ENCODE results near the gene GPC5.

Gene GPC5

GRCh38 chr13:91598655-91599054, 200.2 kb downstream of the GPC5 start:
- H3K36me3 ChIP-seq (ENCODE audit: control insufficient read depth in 2 of 2, insufficient read depth in 1 of 2, low read length in 2 of 2): no peaks in the 10 kb centered on the region
- TF ChIP-seq SP3 (tag by site-specific recombination; IDR thresholded peaks at IDR 0.05): no peak
- TF ChIP-seq ZNF184 (tag by site-specific recombination; IDR thresholded peaks at IDR 0.05): no peak
- no peak for TF ChIP-seq ZNF146 (tag by site-specific recombination; IDR thresholded peaks at IDR 0.05)
- no peak for TF ChIP-seq ZNF426 (tag by site-specific recombination; IDR thresholded peaks at IDR 0.05)
- ChIA-PET CTCF (no interaction called here), POLR2A (no interaction called here)
- H3K4me3 ChIP-seq (ENCODE audit: low read depth, low read length): no peak overlapping the region
- no peaks in the 10 kb centered on the region for H3K4me1 ChIP-seq (ENCODE audit: control insufficient read depth, insufficient read depth, low read length)
- no peaks in the 10 kb centered on the region for H3K9me3 ChIP-seq (ENCODE audit: control insufficient read depth, insufficient read depth, low read depth, low read length)
- no peak overlapping the region for H3K27ac ChIP-seq (ENCODE audit: extremely low read depth, low read depth, low read length)

GRCh38 chr13:91601273-91601672, 202.9 kb downstream of the GPC5 start:
- CTCF ChIA-PET: no interaction called here

GRCh38 chr13:91601807-91602206, 203.4 kb downstream of the GPC5 start:
- no peaks in the 10 kb centered on the region for H3K9me3 ChIP-seq (ENCODE audit: control insufficient read depth, insufficient read depth, low read depth, low read length)
- no peak overlapping the region for H3K27ac ChIP-seq (ENCODE audit: extremely low read depth, low read depth, low read length)
- no peak overlapping the region for H3K4me3 ChIP-seq (ENCODE audit: low read depth, low read length)
- no peaks in the 10 kb centered on the region for H3K4me1 ChIP-seq (ENCODE audit: control insufficient read depth, insufficient read depth, low read length)
- ChIA-PET CTCF (interaction anchor here (0.7 kb wide), 1 partner anchor 26 kb away, joined by 5 read pairs; no protein-coding TSS in a partner anchor), POLR2A (no interaction called here)
- TF ChIP-seq ZNF354C (tag by site-specific recombination; IDR thresholded peaks at IDR 0.05; ENCODE audit: borderline replicate concordance, low read depth) (no peak), ZNF248 (tag by site-specific recombination; IDR thresholded peaks at IDR 0.05) (no peak), ZNF530 (tag by site-specific recombination; IDR thresholded peaks at IDR 0.05; ENCODE audit: low read depth) (no peak), ZNF24 (tag by site-specific recombination; IDR thresholded peaks at IDR 0.05) (no peak), ZNF521 (tag by site-specific recombination; IDR thresholded peaks at IDR 0.05) (no peak), KLF10 (tag by site-specific recombination; IDR thresholded peaks at IDR 0.05) (no peak)
- TF ChIP-seq, protein P1, sequence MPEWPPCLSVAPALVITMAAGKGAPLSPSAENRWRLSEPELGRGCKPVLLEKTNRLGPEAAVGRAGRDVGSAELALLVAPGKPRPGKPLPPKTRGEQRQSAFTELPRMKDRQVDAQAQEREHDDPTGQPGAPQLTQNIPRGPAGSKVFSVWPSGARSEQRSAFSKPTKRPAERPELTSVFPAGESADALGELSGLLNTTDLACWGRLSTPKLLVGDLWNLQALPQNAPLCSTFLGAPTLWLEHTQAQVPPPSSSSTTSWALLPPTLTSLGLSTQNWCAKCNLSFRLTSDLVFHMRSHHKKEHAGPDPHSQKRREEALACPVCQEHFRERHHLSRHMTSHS (tag by site-specific recombination; IDR thresholded peaks at IDR 0.05): no peak
- no peaks in the 10 kb centered on the region for H3K36me3 ChIP-seq (ENCODE audit: control insufficient read depth in 2 of 2, insufficient read depth in 1 of 2, low read length in 2 of 2)

More at GRCh38 chr13:91601273-91601672, 202.9 kb downstream of the GPC5 start:
- TF ChIP-seq SP3 (tag by site-specific recombination; IDR thresholded peaks at IDR 0.05): no peak
- Histone ChIP-seq H3K27ac (ENCODE audit: extremely low read depth, low read depth, low read length) (no peak overlapping the region), H3K4me1 (ENCODE audit: control insufficient read depth, insufficient read depth, low read length) (no peaks in the 10 kb centered on the region), H3K36me3 (ENCODE audit: control insufficient read depth in 2 of 2, insufficient read depth in 1 of 2, low read length in 2 of 2) (no peaks in the 10 kb centered on the region), H3K4me3 (ENCODE audit: low read depth, low read length) (no peak overlapping the region), H3K9me3 (ENCODE audit: control insufficient read depth, insufficient read depth, low read depth, low read length) (no peaks in the 10 kb centered on the region)
- POLR2A ChIA-PET: no interaction called here

GRCh38 chr13:91609353-91609752, 210.9 kb downstream of the GPC5 start:
- CTCF ChIA-PET: no interaction called here
- H3K4me1 ChIP-seq (ENCODE audit: control insufficient read depth, insufficient read depth, low read length): no peaks in the 10 kb centered on the region

More at GRCh38 chr13:91609353-91609752, 210.9 kb downstream of the GPC5 start:
- no peaks in the 10 kb centered on the region for H3K36me3 ChIP-seq (ENCODE audit: control insufficient read depth in 2 of 2, insufficient read depth in 1 of 2, low read length in 2 of 2)
- H3K27ac ChIP-seq (ENCODE audit: extremely low read depth, low read depth, low read length): no peak overlapping the region
- no peaks in the 10 kb centered on the region for H3K9me3 ChIP-seq (ENCODE audit: control insufficient read depth, insufficient read depth, low read depth, low read length)
- POLR2A ChIA-PET: no interaction called here
- TF ChIP-seq ZNF629 (tag by site-specific recombination; IDR thresholded peaks at IDR 0.05): no peak
- TF ChIP-seq GLIS1 (tag by site-specific recombination; IDR thresholded peaks at IDR 0.05): peak; percentile 38
- 0 out of 2 replicates have a peak, but pooled peaks have one; percentile 13 for TF ChIP-seq TRIM28 (IDR thresholded peaks at IDR 0.05; ENCODE audit: borderline replicate concordance, low read length)
- TF ChIP-seq, protein P2, sequence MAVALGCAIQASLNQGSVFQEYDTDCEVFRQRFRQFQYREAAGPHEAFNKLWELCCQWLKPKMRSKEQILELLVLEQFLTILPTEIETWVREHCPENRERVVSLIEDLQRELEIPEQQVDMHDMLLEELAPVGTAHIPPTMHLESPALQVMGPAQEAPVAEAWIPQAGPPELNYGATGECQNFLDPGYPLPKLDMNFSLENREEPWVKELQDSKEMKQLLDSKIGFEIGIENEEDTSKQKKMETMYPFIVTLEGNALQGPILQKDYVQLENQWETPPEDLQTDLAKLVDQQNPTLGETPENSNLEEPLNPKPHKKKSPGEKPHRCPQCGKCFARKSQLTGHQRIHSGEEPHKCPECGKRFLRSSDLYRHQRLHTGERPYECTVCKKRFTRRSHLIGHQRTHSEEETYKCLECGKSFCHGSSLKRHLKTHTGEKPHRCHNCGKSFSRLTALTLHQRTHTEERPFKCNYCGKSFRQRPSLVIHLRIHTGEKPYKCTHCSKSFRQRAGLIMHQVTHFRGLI (tag by site-specific recombination; IDR thresholded peaks at IDR 0.05): no peak
- no peak for TF ChIP-seq SCRT2 (tag by site-specific recombination; IDR thresholded peaks at IDR 0.05)
- no peak overlapping the region for H3K4me3 ChIP-seq (ENCODE audit: low read depth, low read length)

Data from HEK293 (cell line).